Suppressor macrophage (primary cell): ENCODE measurements around the gene FLT4.
A peak's percentile ranks its signal among the peaks of the same experiment; 100 is the strongest.

Experiments used
- DNase-seq, 4 experiments: peaks; one replicate each; pipeline ENCODE4 v3.0.0-alpha.2; 2020 to 2022

Gene FLT4

DNA sequence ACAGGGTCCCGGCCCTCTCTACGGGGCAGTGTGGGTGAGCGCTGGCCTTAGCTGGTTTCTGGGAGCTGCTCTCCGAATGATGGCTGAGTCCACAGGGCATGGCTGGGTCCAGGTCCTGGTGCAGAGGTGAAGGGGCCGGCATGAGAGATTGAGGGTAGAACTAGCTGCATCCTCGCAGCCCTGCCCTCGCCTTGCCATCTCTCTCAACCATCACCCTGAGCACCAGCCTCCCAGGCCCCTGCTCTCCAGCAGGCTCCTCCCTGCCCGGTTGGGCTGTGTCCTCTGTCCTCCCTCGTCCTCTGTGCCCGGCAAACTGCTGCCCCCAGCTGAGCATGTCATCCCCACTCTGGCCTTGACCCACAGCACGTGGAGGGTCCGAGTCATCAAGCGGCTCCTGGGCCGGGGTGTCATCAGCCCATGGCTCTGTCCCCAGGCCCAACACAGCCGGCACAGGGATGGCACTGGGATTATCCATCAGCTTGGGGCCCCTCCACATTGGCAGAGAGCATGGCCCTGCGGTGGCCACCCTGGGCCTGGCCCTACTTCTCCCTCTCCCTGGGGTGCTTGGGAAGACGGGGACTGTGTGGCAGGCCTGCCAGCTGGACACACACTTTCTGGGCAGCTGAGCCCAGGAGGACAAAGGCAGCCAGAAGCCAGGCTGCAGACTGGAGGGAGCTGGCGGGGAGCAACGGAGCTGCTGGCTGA, 8.4 kb downstream of the FLT4 start:
- peak in 1 of 4 experiments; percentile 1 for DNase-seq

DNA sequence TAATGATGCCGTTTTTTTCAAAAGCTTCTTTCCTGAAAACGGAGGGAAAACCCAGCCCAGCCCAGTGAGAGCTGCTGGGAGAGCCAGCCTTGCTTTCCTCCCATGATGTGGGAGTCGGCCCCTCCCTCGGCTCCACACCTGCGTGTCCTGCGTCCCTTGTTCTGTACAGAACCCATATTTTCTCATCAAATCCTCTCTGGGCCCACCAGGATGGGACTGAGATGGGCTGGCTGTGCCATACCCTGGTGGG, 8.9 kb downstream of the FLT4 start:
- no peak for DNase-seq

DNA sequence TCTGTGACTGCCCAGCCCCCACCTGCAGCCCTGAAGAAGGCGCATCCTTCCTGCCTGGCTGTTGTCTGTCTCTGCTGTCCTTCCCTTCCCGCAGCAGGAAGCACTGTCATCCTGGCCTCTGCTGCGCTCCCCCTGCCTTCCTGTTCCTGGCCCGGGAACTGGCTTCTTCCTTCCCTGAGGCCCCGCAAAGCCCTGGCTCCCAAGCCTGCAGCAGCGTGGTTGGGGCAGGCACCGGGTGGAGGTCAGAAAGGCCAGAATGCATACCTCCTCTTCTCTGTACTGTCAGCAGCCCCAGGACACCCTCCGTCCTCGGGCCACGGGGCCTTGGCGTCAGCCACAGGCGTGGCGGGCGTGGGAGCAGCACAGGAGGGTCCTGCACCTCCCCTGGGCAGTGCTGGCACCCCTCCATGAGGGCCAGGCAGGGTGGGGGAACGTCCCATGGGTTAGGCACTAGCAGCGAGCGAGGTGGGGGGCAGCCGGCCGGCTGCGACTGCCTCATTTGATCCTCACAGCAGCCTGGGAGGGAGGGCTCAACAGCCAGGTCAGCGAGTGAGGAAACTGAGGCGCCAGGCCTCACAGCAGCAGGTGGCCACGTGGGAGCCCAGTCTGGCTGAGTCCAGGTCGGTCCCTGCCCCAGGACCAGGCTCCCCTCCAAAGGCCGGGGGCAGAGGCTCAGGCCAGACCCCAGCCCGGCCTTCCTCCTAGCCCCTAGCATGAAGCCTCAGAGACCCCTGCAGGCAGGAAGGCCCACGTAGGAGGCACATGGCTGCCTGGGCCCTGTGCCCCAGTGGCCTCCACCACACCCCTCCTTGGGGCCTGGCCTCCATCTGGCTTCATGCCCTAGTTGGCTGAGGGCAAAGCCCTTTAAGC, 9.4 kb downstream of the FLT4 start:
- DNase-seq = no peak

DNA sequence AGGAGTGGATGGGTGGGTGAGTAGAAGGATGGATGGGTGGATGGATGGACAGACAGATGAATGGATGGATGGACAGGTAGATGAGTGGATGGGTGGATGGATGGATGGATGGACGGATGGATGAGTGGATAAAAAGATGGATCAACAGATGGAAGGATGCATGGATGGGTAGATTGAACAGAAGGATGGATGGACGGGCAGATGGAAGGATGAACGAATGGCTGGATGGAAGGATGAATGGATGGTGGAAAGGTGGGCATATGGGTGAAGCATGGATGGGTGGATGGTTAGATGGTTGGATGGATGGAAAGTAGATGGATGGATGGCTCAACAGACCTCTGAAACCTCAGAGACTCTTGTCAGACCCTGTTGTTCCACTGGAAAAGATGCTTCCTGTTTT, 10.1 kb downstream of the FLT4 start:
- DNase-seq = no peak

DNA sequence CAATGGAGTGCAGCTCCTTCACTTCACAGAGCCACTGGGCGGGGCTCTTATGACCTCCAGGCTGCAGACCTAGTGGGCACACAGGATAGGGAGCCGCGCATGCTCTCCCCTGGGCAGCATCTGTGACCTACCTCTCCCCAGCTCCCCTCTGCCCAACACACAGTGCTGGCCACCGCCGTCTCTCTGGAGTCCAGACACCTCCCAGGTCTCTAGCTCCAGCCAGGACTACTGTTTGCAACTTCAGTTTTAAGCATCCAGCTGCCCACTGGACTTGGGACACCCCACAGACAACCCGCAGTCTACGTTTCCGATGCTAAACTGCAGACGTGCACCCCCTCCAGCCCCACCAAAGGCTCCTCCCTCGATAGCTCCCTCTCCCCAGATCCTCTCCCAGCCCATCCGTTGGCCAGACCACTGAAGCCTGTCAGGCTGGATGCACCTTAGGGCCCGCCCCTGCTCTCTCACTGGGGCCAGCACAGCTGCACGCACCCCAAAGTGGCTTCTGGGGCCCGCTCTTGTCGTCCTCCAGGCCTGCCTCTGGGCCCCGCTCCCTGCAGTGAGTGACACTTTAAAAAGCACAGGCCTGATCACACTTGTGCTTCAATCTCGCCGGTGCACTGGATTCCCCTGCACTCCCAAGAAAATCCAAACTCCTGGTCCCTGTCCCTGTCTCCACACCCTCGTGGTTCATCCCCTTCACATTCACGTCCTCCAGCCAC, 11.3 kb downstream of the FLT4 start:
- DNase-seq = no peak

DNA sequence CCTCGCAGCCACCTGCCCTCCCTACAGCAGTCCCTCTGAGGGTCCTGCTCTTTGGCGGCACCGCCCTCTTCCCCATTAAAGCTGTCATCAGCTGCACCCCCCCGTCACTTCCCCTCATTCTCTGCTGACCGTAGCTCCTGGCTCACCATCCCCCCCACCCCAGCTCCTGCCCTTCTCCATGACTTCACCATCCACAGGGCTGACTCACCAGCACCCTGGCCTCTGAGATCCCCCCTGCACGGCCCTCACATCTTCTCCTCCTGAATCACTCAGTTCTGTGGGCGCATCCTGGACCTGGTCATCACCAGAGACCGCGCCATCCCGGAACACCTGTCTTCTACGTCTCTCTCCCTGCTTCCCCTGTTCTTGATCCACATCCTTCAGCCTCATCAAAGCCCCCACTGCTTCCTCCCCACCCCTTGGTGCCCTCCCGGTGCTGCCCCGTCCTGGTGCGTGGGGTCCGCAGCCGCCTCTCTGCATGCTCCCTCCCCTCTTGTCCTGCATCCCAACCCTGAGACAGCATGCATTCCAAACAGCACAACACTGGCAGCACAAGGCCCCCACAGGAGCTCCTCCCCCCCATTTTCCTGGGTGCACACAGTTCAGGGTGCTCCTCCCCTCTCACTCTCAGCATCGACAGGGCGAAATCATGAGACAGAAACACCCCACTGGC, 12.9 kb downstream of the FLT4 start:
- peak in 1 of 4 experiments; percentile 0 for DNase-seq

DNA sequence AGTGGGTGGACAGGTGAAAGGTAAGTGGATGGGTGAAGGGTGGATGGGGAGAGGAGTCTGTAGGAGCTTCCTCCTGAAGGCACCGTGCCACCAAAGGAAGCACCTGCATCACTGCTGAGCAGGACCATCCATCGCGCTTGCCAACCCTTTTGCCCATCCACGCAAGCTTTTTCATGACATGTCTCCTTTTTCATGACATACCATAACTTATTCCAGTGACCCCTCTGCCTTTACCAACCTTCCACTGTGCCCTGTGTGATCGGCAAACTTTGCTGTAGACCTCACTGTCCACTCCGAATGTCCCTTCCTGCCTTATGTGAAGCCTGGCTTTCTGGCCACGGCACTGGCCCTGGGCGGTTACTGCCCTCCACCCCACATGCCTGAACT, 13.4 kb downstream of the FLT4 start:
- DNase-seq = no peak

DNA sequence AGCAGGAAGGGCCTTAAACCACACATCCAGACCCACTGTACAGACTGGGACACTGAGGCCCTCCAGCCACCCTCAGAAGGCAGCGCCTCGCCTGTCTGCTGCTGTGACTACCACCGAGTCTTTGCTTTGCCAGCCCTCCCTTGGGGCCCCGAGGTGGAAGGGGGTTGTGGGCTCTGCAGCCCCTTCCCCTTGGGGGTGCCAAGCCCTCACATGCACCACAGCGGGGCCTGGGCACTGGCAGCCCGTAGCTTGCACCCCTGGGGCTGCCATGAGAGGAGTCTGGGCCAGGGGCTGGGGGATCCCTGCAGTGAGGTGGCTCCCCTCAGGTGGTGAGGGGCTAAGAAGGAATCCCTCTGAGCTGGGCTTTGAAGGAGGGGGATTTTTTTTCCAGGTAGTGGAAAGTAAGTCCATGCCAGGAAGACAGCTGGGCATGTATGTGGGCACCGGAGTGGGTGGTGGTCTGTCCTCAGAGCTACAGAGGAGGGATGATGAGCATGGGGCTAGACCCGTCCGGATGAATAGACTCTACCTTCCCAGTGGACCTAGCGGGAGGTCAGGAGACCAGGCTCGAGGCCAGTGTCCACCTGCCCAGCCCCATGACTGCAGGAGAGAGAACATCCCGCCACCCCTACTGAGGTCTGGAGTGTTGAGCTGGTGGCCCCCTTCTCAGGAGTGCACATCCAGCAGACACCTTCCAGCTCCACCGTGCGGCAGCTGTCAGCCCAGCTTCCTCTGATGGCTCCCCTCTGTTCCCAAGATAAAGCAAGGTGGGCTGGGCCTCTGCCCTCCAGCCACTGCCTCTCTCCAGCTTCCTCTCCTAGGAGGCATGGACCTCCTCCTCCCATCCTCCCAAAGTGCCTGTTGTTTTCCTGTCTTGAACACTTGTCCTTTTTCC, 15.9 kb downstream of the FLT4 start:
- peak in 1 of 4 experiments; percentile 0 for DNase-seq

DNA sequence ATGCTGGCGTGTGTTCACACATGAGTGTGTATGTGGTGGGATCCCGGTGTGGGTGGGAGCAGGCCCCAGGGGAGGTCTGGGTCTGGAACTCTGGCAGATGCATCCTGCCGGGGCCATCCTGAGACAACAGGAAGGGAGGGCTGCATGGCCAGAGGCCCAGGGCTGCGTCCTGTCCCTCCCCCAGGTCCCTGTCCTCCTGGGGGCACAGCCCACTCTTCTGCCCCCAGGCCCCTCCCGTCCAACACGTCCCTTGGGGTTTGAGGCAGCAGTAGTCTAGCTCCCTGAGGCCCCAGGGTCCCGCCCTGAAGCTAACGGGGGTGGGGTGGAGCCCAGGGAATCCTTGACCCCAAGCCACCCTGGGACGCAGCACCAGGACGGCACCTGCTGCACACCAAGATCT, 16.6 kb downstream of the FLT4 start:
- no peak for DNase-seq

DNA sequence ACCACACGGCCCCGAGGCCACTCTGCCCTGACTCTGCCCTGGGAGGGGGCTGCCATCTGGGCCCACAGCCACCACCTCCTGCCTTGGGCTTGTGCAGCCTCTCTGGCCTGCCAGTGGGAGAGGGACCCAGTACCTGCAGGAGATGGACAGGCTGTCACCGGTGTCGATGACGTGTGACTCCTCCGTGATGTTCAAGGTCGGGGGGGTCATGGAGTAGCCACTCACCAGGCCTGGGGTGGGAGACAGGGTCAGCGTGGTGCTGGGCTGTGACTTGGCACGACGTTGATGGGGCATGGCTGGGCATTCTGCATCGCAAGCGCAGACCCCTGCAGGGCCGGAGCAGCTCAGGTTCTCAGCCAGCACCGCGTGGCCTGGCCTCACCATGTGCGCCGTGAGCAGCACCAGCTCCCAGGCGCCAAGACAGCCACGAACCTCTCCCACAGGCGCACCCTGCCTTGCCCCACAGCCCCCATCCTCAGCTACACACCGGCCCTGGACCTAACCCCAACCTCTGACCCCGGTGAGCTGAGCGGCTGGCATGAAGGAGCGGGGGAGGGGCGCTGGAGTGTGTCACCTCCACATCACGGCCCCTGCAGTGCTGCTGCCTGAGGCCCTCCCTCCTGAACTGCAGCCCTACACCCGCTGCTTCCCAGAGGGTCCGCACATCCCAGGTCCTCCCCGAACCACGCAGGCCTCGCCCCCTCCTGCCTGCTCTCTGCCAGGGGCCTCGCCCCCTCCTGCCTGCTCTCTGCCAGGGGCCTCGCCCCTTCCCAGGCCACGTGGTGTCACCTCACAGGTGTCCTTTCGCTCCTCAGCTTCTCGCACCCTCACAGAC, 17.6 kb downstream of the FLT4 start:
- no peak for DNase-seq

DNA sequence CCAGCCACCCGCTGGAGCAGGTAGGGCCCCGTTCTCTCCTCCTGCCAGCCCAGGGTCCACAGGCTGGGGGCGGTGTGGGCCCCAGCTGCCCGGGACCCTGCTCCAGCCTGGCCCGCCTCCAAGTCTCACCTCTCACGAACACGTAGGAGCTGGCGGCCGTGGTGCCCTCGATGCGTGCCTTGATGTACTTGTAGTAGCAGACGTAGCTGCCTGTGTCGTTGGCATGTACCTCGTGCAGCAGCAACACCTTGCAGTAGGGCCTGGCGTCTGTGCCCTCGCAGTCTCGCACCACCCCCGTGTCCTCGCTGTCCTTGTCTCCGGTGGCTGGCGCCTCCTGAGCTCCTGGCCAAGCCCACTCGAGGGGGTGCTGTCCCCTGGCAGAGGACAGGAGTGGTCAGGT, 19.0 kb downstream of the FLT4 start:
- no peak for DNase-seq

DNA sequence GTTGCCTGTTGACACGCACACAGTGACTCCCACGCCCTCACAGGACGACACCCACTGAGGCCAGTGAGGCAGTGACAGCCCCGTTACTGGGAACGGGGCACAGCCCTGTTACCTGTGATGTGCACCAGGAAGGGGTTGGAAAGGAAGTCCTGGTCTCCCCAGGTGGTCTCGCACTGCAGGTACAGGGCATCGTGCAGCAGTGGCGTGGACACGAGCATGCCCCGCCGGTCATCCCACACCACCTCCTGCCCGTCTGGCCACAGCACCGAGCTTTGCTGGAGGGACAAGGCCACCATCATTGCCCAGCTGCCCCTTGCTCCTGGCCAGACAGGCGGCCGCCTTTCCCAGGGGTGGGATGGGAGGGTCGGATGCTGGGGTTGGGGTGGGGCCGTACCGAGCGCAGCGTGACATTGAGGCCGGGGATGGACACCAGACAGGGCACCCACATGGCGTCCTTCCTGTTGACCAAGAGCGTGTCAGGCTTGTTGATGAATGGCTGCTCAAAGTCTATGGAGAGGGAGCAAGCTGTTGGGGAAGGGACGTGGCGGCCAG, 19.5 kb downstream of the FLT4 start:
- DNase-seq = no peak

DNA sequence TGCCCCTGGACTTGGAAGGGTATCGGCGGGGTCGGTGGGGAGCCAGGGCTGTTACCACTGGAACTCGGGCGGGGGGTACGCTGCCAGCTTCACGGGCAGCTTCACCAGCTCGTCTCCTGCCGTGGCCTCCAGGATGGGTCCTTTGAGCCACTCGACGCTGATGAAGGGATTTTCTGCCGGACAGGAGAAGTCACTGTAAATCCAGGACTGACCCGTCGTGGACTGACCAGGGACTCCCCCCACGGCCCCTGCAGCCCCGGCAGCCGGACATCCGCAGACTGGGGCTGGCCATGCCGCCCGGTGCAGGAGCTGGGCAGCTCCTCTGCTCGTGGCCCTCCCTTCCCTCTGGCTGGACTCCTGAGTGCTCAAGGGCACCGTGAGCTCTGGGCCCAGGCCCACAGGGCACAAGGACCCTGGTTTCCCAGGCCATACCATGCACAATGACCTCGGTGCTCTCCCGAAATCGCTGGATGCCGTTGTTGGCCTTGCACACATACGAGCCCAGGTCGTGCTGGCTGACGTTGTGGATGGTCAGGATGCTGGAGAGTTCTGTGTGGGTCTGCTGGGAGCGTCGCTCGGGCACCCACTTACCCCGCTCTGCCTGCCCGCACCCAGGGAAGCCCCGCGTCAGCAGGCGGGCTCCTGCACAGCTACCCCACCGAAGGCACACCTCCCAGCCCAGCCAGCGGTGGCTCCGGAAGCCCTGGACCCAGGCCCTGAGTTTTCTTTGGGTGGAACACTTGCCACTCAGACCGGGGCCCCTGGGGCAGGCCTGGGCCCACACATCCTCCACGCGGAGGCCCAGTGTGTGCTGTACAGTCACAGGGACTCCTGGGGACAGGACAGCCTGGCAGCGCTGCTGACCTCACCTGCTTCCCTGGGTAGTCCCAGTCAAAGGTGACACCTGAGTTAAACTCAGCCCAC, 20.3 kb downstream of the FLT4 start:
- no peak for DNase-seq

DNA sequence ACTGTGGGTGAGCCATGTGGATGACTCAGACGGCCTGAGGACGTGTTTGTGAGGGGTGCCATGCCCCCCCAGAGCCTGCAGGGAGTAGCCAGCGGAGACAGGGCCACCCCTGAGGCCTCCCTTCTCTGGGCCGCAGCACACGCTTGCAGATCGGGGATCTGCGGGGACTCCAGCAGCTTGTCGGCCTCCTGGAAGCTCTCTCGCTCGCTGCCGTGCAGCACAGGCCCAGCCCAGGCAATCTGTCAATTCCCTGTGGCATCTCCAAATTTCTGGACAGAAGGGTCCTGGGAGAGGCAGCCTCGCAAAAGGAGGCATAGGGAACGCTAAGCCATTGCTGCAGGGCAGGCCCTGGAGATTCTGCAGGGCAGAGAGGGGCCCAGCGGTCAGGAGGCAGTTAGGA, 21.2 kb downstream of the FLT4 start:
- DNase-seq = no peak

DNA sequence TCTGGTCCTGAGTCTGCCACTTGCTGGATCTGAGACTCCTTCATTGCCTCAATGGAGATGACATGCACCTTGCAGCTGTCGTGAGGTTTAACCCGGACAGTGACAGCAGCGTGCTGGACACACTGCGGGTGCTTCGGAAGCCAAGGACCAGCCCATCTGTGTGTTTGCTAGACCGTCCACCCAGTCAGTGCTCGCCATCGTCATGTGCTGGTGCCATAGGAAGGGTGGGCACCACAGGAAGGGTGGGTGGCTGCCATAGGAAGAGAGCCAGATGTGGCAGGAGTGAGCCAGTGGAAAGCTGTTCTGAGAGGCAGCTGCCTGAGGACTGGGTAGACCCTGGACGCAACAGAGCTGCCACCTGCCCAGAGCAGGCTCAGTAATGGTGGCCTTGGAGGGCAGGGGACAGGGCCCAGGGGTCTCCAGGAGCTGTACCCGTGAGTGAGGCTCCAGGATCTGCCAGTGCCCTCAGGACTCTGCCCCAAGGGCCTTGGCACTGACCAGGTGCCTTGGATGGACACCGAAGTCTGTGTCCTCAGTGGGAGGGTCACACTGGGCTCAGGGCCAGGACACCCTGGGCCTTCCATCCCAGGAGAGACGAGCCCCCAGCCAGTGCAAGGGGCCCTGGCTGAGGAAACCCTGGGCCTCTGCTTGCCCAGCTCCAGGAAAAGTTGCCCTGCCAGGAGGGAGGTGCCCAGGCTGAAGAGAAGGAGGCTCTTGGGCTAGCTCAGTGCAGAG, 21.8 kb downstream of the FLT4 start:
- DNase-seq = no peak

DNA sequence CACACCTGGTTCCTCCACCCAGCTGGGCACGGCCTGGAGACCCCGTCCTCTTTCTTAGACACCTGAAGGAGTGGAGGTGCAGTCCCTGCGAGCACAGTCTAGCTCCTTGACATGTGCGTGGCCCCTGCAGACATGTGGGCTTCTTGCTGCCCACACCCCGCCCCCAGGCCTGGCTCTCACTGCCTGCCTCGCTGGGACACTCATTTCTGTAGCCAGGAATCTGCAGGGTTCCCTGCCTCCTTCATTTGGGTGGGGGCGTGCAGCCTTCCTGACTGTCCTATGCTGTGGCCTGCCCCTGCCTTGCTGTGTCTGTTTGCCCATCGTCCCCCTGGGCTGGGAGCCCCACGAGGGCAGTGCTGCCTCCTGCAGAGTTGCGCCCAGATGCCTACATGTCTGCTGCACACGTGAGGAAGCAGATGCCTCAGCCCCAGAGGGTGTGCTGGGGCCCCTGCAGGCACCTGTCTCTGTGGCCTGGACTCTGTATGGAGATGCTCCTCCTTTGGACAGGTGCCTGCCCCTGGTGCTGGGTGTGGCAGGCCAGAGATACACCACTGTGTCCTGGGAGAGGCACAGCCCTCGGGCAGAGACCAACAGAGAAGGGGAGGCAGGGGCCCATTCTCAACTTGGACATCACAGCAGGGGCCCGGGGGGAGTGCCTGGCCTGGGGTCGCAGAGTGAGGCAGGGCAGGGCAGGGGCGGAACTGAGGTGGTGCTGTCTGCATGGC, 22.6 kb downstream of the FLT4 start:
- DNase-seq = no peak

DNA sequence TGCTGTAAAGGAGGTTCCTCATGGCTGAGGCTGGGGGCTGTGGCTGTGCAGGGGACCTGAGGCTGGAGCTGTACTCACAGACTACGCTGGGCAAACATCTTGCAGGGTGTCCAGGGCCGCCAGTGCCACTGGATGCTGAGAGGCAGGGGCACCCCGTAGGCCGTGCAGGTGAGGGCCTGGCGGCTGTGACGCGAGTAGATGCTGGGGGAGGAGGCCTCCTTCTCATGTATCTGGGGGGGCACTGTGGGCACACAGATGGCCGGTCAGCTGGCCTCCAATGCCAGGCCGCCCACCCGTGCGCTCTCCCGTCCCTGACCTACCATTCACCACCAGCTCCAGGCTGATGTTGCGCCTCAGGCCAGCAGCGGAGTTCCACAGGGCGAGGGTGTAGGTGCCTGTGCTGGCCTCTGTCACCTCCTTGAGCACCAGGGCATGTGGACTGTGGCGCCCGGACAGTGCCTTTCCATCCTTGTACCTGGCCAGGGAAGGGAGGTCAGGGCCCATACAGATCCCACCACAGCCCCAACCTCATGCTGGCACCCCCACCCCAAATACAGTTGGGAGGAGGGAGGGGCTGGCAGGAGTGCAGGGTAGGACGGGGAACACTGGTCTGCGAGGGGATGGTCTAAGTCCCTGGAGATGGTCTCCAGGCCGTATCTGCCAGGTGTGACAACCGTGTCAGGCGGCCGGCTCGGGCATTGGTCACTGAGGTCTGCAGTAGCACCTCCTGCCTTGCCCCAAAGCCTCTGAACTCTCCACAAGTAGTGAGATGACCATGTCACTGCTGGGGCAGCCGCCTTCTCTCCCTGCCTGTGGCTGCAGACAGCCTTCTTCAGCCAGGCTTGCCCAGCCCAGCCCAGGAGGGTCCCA, 23.4 kb downstream of the FLT4 start:
- no peak for DNase-seq
